Glutamatergic neuron (in vitro differentiated cells): ENCODE data around the gene IGFBP5. TPM values are rescaled to one million over a fixed set of nuclear protein-coding genes. Genes with fewer than 3 reads are reported as not detected.

ENCODE experiments used
- DNase-seq: peaks from one replicate; pipeline ENCODE4 v3.0.0; 2022
- H3K27ac Mint-ChIP-seq: one replicate; pipeline ENCODE4 v1.8.0; 2020; ENCODE audit warnings: mild to moderate bottlenecking, mixed read lengths, inconsistent platforms; ENCODE audit not compliant: unreplicated experiment
- H3K27me3 Mint-ChIP-seq: one replicate; pipeline ENCODE4 v1.8.0; 2020; ENCODE audit warnings: mild to moderate bottlenecking, moderate library complexity, mixed read lengths, inconsistent platforms; ENCODE audit not compliant: unreplicated experiment
- H3K36me3 Mint-ChIP-seq: one replicate; pipeline ENCODE4 v1.8.0; 2020; ENCODE audit warnings: mild to moderate bottlenecking, mixed read lengths, inconsistent platforms; ENCODE audit not compliant: unreplicated experiment
- H3K4me1 Mint-ChIP-seq: one replicate; pipeline ENCODE4 v1.8.0; 2020; ENCODE audit warnings: mild to moderate bottlenecking, low read depth, mixed read lengths, inconsistent platforms; ENCODE audit not compliant: unreplicated experiment
- H3K4me3 Mint-ChIP-seq: one replicate; pipeline ENCODE4 v1.8.0; 2020; ENCODE audit warnings: mild to moderate bottlenecking, mixed read lengths, inconsistent platforms; ENCODE audit not compliant: unreplicated experiment
- H3K9me3 Mint-ChIP-seq: one replicate; pipeline ENCODE4 v1.8.0; 2020; ENCODE audit warnings: mild to moderate bottlenecking, moderate library complexity, mixed read lengths, inconsistent platforms; ENCODE audit not compliant: unreplicated experiment
- total RNA-seq: library from RNA; stranded (reverse); fragmentation: NEBNext Ultra II Directional; extraction: Animal tissue kit (Norgen Biotek cat#: 25700); gene quantifications from one replicate; pipeline ENCODE4 v1.2.1, GENCODE V29; 2021; ENCODE audit not compliant: unreplicated experiment
- TF ChIP-seq, protein P1 (sequence below): fragments of 200-600 bp; sonication (generic); IDR thresholded peaks from one replicate; pipeline ENCODE4 v1.5.0; 2021; ENCODE audit not compliant: partially characterized antibody, unreplicated experiment

The IGFBP5 gene
- total RNA-seq, 1 donor from 2014 or later, result 0.51 TPM

DNA sequence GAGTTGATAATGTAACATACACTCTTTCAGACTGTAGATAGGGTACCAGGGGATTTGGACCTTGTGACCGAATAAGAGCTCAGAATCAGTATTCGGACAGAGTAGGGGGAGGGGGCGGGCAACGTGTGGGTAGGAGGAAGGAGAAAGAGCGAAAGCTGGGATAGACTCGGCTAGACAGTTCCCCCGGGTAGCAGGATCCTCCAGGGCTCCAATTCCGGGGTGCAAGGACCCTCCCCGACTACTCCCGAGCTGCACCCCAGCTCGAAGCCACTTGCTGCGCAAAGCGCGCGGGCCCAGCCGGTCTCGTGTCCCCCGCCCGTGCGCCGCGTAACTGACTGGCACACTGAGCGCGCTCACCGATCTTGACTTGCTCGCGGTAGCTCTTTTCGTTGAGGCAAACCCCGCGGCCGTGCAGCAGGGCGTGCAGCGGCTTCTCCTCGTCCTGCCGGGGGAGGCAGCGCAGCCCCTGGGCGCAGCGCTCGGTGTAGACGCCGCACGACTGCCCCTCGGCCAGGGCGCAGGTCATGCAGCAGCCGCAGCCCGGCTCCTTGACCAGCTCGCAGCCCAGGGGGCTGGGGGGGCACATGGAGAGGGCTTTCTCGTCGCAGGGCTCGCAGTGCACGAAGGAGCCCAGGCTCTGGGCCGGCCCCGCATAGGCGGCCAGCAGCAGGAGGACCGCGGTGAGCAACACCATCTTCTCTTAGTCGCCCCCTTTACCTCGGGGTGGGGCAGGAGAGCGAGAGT, 1.1 kb downstream of the IGFBP5 start:
- Mint-ChIP-seq H3K4me1 (peaks cover 27% of the 10 kb centered on the region), H3K36me3 (no peaks in the 10 kb centered on the region), H3K4me3 (peak overlapping the region; percentile 96), H3K27me3 (peaks cover 10% of the 10 kb centered on the region), H3K27ac (no peak overlapping the region), H3K9me3 (peaks cover 2% of the 10 kb centered on the region)
- TF ChIP-seq, protein P1, sequence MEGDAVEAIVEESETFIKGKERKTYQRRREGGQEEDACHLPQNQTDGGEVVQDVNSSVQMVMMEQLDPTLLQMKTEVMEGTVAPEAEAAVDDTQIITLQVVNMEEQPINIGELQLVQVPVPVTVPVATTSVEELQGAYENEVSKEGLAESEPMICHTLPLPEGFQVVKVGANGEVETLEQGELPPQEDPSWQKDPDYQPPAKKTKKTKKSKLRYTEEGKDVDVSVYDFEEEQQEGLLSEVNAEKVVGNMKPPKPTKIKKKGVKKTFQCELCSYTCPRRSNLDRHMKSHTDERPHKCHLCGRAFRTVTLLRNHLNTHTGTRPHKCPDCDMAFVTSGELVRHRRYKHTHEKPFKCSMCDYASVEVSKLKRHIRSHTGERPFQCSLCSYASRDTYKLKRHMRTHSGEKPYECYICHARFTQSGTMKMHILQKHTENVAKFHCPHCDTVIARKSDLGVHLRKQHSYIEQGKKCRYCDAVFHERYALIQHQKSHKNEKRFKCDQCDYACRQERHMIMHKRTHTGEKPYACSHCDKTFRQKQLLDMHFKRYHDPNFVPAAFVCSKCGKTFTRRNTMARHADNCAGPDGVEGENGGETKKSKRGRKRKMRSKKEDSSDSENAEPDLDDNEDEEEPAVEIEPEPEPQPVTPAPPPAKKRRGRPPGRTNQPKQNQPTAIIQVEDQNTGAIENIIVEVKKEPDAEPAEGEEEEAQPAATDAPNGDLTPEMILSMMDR, result no peak
- DNase-seq, result peak; percentile 78

DNA sequence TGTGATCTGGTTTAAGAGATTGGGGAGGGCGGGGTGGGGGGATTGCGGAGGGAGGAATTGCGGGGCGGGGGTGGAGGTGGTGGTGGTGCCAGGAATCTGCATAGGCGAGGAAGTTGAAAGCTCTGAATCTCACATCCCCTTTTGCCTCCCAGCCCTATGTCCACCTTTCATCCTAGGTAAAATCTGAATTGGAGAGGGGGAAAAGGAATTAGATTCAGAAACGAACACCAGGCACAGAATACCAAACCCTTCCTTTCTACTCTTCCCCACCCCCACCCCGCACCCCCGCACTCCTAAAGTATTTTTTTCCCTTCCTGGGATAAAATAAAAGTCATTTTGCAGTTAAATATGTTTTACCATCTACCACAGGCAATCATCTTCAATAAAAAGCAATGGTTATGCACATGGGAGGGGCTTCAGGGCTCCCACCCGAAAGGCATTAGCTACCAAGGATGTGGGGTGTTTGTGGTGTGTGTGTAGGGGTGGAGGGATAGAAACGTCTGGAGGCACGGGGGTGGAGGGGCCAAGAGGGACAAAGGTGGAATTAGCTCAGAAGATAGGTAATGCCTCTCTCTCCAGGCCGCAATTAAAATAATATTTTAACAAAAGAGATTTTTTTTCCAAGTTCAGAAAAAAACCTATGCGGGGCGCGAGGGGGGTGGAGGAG, 1.8 kb downstream of the IGFBP5 start:
- H3K27me3 Mint-ChIP-seq, result peaks cover 10% of the 10 kb centered on the region
- no peaks in the 10 kb centered on the region for H3K36me3 Mint-ChIP-seq
- no peak for DNase-seq
- H3K27ac Mint-ChIP-seq, result no peak overlapping the region
- peaks cover 2% of the 10 kb centered on the region for H3K9me3 Mint-ChIP-seq
- TF ChIP-seq, protein P1, result no peak
- peaks cover 30% of the 10 kb centered on the region for H3K4me1 Mint-ChIP-seq
- peak overlapping the region; percentile 96 for H3K4me3 Mint-ChIP-seq

DNA sequence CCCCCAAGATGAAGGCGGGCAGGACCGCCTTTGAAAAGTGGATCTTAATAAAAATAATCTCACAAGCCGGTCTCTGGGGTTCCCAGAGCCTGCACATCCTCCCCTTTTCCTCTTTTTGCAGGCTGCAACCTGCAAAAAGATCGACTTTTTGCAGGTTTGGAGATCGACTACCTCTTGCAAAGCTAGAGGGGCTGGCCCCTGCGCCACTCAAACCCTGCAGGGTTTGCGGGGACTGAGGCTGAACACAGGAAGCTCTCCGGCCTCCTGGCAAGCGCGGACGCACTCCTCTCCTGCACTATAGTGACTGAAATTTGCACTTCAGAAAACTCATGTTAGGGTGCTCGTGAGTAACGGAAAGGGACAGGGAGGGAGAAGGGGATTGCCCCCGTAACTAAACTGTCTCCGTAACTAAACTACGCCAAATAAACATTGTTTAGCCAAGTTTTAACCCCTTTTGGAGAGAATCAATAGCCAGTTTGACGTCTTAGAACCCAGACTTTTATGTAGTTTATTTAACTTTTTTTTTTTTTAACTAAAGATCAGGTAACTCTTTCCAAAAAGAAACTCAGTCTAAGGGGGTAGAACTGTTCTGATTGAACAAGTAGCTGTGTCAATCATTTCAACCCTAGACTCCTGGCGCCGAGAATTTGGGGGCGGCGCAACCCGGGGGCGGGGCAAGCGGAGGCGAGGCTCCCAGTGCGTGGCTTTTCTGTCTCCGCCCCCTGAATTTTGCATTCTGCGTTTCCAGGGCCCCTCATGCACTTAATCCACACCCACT, 2.5 kb downstream of the IGFBP5 start:
- TF ChIP-seq, protein P1, result no peak
- DNase-seq, result peak; percentile 85
- Mint-ChIP-seq H3K4me3 (peak overlapping the region; percentile 96), H3K4me1 (peaks cover 29% of the 10 kb centered on the region), H3K27me3 (peaks cover 12% of the 10 kb centered on the region), H3K27ac (peak overlapping the region; percentile 29), H3K36me3 (no peaks in the 10 kb centered on the region), H3K9me3 (peaks cover 2% of the 10 kb centered on the region)

DNA sequence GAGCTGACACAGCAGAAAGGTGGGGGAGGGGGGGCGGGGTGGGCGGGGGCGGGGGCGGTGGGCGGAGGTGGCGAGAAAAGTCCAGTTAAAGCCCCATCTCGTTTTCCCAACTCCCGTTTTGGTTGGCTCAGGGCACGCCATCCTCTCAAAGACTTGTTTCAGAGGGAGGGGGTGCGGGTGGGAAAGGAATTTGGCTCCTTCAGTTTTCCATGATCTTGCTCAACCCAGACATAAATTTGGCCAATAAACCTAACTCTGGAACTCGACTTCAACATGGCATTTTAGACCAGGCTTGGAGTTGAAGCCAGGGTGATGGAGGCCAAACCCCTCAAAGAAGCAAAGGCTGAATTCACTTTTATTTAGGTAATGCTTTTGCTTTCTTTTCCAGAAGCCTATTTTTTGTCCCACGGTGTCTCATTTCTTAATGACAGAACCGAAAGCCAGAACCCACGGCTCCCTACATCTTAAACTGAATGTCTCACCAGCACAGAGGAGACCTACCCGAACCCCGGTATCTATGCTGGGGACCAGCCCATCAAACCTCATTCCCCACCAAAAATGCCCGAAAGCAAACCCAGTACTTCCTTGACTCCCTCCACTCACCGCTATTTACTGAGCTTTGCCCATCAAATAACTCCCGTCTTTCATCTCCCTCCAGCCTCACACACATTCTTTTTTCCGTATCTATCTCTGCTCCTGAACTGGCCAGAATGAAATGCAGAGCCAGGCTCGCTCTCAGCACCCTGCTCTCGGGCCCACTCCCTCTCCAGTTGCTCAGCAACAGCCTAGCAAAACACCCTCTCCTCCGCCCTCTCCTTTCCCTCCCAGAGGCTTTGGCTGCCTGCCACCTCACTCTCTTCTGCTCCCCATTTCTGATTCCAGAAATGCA, 4.3 kb downstream of the IGFBP5 start:
- DNase-seq, result peak; percentile 67
- H3K9me3 Mint-ChIP-seq, result peaks cover 2% of the 10 kb centered on the region
- peak overlapping the region; percentile 30 for H3K27ac Mint-ChIP-seq
- no peaks in the 10 kb centered on the region for H3K36me3 Mint-ChIP-seq
- peaks cover 11% of the 10 kb centered on the region for H3K27me3 Mint-ChIP-seq
- peak overlapping the region; percentile 96 for H3K4me3 Mint-ChIP-seq
- TF ChIP-seq, protein P1, result no peak
- H3K4me1 Mint-ChIP-seq, result peaks cover 24% of the 10 kb centered on the region
